Activated CD4-positive, alpha-beta T cell treated with anti-CD3 and anti-CD28 coated beads, Interleukin-2, amount 50 U/mL, for 24 hours (primary cell): ENCODE data around the gene SNCG.
"Not testable (repeated sequence)": the region's sequence is repeated elsewhere in the genome, so short reads cannot be mapped to it uniquely, and the experiment has no call there.

ENCODE experiments used
- DNase-seq, 2 donors: peaks; one replicate each; pipeline ENCODE4 v3.0.0-alpha.2; 2020; ENCODE audit warnings: low read depth in 1 of 2, low spot score in 1 of 2

Gene SNCG

DNA sequence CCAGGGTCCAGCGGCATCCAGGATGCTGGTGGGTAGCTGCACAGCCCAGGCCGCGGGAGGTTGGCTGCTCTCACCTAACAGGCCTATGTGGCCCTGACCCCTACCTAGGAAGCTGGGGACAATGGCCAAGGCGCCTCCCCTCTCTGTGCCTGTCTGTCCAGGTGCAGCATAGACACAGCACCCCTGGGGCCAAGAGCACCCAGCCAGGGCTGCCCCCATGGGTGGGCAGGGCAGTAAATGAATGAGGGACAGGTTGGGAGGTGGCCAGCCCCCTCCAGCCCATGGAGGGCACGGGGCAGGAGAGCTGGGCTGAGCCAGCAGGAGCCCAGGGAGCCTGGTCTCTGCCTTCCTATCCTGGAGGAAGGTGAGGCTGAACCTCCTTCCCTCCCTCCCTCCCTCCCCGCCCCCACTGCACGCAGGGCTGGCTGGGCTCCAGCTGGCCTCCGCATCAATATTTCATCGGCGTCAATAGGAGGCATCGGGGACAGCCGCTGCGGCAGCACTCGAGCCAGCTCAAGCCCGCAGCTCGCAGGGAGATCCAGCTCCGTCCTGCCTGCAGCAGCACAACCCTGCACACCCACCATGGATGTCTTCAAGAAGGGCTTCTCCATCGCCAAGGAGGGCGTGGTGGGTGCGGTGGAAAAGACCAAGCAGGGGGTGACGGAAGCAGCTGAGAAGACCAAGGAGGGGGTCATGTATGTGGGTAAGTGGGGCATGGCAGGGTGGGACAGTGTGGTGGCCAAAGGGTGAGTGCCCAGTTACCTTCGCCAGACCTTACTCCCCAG is at the start of gene SNCG:
Gene SNCG (plus strand): TSS at position 484 of the 785 bp plus-strand sequence. CDS start 99 bp downstream, at position 583.
- DNase-seq: no peak

- no peak for DNase-seq
These were observed 43.7 kb upstream of the SNCG start for GRCh38 chr10:86914734-86915133.

DNA sequence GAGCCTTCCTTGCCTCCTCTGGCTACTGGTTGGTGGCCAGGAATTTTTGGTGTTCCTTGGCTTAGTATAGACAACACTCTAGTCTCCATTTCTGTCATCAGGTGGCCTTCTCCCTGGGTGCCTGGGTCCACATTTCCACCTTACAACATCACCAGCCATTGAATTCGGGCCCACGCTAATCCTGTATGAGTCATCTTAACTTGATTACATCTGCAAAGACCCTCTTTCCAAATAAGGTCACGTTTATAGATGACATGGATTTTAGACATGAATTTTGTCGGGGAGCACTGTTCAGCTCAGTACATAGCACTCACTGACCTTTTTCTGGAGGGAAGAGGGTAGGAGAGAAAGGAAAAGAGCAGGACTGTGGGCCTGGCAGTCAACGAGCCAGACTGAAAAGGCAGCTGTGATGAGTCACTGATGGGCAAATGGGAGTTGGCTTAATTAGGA is 40.4 kb upstream of the SNCG start:
- DNase-seq: no peak

DNA sequence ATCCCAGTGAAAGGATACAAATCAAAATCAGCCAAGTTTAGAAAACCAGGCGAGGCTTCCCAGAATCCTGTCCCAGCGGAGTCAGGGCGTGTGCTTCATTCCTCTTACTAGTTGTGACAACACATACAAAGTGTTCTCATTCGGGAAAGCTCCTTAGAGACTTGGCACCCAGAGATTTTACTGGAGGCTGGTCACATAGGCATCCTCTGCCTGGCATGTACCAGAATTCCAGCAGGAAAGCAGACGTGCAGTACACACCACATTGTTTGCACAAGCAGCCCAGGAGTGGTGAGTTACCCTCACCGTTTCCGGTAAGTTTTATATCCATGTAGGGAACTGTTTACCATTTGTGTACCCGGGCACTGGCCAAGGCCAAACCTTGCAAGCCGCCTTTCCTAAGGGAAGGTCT is 35.8 kb upstream of the SNCG start:
- no peak for DNase-seq

DNA sequence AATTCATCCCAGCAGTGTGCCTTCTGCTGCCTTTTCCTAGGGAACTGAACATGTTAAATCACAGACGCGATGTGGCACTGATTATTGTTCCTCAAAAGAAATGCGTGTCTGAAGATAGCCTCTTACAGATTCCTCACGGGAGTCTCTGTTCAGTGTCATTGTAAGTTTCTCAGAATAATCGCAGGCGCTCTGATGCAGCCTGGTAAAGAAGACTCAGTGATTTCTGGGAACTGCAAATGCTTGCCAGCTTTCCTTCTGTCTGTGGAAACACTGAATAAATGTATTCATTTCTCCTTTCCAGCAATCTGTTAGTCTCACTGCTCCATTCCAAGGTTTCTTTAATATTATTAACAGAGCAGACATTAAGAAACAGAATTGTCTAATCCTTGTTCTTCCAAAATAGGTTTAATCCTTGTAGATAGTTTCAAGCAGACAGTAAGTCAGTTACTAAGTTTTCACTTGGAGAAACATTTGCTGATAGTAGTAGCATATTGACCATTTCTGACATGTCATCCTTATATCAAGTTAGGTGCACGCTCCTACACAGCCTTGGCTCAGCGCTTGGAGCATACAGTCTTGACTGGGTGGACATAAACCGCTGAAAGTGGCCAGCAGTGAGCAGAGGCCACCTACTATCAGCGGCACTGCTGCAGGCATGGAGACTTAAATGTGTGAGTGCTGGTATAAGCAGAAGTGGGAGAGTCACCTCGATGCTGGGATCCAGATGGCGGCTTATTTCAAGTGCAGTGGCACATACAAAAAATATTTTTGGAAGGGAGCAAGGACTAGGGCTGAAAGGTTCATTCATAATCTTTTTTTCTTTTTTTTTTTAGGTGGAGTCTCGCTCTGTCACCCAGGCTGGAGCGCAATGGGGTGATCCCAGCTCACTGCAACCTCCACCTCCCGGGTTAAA is 28.7 kb upstream of the SNCG start:
- no peak for DNase-seq

- no peak for DNase-seq
These were observed 26.5 kb upstream of the SNCG start for GRCh38 chr10:86931872-86932271.

GRCh38 chr10:86932674-86933073 is 25.7 kb upstream of the SNCG start:
- DNase-seq: no peak

DNA sequence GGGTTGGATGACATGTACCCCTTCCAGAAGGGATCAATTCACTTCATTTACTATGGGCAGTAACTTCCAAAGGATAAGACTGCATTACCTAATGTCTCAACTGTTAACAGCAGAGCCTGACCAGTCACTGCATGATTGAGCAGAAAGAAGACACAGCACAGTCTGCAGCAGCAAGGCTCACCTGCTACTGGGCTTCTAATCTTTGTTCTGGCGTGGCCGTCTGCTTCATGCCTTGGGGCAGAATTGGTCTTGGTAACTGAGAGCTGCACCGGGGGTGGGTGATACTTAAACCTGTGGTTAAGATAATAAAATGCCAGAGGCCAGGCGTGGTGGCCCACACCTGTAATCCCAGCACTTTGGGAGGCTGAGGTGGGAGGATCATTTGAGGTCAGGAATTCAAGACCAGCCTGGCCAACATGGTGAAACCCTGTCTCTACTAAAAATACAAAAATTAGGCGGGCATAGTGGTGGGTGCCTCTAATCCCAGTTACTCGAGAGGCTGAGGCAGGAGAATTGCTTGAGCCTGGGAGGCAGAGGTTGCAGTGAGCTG is 24.2 kb upstream of the SNCG start:
- DNase-seq: not testable (repeated sequence)

GRCh38 chr10:86936661-86937501 is 21.5 kb upstream of the SNCG start:
- DNase-seq: no peak

- DNase-seq: no peak
These were observed 20.8 kb upstream of the SNCG start for GRCh38 chr10:86937502-86938154.

- DNase-seq: no peak
These were observed 20.1 kb upstream of the SNCG start for GRCh38 chr10:86938260-86938659.

DNA sequence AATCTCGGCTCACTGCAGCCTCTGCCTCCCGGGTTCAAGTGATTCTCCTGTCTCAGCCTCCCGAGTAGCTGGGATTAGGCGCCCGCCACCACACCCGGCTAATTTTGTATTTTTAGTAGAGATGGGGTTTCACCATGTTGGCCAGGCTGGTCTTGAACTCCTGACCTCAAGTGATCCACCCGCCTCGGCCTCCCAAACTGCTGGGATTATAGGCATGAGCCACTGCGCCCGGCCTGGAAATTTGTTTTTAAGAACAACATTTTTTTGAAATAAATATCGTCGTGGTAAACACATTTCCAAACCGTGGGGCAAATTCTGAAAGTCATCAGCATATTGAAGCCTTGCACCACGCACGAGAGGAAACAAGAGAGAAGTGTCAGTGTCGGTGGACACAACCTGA is 18.3 kb upstream of the SNCG start:
- not testable (repeated sequence) for DNase-seq

DNA sequence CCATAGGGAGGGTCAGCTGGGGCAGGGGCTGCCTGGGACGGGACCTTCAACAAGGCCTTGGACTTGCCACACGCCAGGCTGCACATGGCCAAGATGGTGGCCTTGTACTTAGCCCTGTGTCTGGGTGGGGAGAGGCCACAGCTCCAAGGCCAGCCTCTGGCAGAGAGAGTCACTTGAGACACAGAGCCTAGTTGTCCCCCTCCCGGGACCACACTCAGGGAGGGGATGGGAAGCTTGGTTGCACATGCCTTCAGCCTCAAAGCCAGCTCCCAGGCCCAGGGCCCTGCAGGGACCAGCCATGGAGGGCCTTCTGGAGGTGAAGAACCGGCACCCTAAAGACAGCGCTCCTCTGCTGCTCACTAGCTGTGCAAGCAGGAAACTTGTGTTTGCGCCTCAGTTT is 17.7 kb upstream of the SNCG start:
- DNase-seq: no peak

DNA sequence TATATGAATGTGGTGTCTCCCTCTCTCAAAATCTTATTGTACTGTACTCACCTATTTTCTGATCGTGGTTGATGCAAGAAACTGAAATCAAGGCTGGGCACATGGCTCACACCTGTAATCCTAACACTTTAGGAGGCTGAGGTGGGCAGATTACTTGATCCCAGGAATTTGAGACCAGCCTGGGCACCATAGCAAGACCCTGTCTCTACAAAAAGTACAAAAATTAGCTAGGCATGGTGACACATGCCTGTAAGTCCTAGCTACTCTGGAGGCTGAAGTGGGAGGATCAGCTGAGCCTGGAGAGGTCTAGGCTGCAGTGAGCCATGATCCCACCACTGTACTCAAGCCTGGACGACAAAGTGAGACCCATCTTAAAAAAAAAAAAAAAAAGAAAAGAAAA is 17.0 kb upstream of the SNCG start:
- DNase-seq: no peak

GRCh38 chr10:86941991-86942421 is 16.4 kb upstream of the SNCG start:
- DNase-seq: no peak

DNA sequence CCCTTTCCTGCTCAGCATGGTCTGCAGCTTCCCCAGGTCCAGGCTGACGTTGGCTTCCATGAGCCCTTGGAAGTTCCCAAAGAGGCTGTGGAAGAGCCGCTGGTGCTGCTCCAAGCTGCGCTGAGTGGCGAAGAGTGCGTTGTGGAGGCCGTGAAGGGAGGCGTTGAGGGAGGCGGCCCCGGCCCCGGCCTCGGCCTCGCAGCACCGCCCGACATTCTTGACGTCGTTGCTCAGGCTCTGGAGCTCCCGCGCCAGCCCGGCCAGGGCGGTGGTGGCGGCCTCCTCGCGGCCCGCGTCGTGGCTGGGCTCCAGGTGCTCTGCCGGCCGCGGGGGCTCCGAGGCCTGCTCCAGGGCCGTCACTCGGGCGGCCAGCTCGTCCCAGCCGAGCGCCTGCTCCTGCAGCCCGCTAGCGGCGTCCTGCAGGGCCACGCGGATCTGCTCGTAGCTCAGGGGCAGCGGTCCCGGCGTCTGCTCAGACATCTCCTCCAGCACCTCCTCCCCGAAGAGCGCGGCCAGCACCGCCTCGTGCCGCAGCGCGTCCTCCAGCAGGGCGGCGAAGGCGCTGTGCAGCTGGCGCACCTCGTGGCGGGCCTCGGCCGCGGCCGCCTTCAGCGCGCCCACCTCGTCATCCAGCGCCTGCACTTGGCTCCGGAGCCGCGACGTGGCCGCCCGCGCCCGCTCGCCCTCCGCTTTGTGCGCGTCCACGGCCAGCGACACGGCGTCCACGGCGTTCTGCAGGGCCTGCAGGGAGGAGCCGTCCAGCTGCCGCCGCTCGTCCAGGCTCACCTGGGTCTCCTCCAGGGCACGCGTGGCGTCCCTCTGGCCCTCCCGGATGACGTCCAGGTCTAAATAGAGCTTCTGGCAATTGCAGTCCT is 15.7 kb upstream of the SNCG start:
- DNase-seq: no peak

DNA sequence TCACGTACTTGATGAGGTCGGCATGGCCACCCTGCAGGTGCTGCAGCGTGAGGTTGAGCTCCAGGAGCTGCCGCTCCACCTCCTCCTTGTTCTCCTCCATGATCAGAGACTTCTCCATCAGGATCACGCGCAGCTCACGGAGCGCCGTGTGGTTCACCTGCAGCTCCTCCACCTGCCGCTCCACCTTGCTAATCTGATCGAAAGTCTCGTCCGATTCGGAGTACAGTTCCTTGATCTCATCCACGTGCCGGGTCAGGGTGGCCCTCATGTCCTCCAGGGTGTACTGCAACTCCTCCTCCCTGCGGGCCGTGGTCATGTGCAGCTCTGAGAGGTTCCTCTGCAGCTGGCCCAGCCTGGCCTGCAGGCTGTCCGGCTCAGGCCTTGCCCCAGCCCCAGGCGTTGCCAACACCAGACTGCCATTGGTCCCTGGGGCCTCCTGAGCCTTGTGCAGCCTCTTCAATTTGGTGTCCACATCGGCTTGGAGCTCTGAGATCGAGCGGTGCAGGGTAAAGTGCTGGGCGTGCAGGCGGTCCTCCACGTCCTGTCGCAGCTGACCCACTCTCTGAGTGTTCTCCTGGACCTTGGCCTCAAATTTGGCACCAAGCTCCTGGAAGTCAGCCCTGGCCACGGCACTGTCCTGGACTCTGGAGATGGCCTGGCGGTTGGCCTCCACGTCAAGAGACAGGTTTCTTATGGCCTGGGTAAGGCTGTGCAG is 14.9 kb upstream of the SNCG start:
- DNase-seq: no peak

GRCh38 chr10:86944031-86944419 is 14.4 kb upstream of the SNCG start:
- DNase-seq: no peak

DNA sequence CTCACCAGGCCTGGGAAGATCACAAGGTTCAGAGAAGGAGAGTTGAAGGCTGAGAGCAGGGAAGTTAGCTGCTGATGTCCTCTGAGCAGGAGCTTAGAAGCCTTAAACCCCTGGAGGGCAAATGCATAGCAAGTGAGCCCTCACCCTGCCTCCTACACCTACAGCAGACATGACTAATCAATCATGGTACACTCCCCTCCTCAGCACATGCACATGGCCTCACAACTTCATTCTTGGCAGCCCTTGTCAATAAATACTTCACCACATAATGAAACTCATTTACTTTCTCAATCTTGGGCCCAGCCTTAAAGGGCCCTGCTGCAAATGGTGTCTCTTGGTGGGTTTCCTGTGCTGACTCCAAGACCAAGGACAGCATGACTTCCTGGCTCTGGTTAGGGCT is 13.9 kb upstream of the SNCG start:
- DNase-seq: no peak
